Body of pancreas (tissue), 4 donors: ENCODE measurements around the gene BCL6B.

Experiments
- CTCF ChIP-seq, 7 experiments: fragments of 450-650 bp in 4 of 7; fragments of 200-600 bp in 3 of 7; sonication (generic) in 3 of 7; IDR thresholded peaks; one replicate each; pipeline ENCODE4 v1.5.1; 2016 to 2019; ENCODE audit warnings: antibody characterized with exemption in 7 of 7
- POLR2A ChIP-seq, 3 donors: fragments of 450-650 bp; IDR thresholded peaks; one replicate each; pipeline ENCODE4 v1.6.1; 2016; ENCODE audit warnings: antibody characterized with exemption in 3 of 3, mild to moderate bottlenecking in 2 of 3

GRCh38 chr17:7001318-7001961 lies 21.4 kb upstream of the BCL6B start:
- TF ChIP-seq CTCF (IDR thresholded peaks at IDR 0.05) (peak in 5 of 7 experiments; percentile 15 to 35 (median 31)), POLR2A (IDR thresholded peaks at IDR 0.05) (no peak)
